Measurements from ENCODE around the gene CASKIN2.

Gene CASKIN2

GRCh38 chr17:75549246-75550138 lies 34.2 kb upstream of the CASKIN2 start:
- DNase-seq (ENCODE audit: low read depth in 2 of 3, low spot score in 2 of 3): no peak

- no peak for DNase-seq (ENCODE audit: low read depth in 2 of 3, low spot score in 2 of 3)
These were observed 33.5 kb upstream of the CASKIN2 start for GRCh38 chr17:75548813-75549212.

- DNase-seq (ENCODE audit: low read depth in 2 of 3, low spot score in 2 of 3): no peak
These were observed 31.8 kb upstream of the CASKIN2 start for GRCh38 chr17:75547091-75547490.

- DNase-seq (ENCODE audit: low read depth in 2 of 3, low spot score in 2 of 3): no peak
These were observed 30.8 kb upstream of the CASKIN2 start for GRCh38 chr17:75546181-75546580.

GRCh38 chr17:75544250-75544649 lies 28.9 kb upstream of the CASKIN2 start:
- DNase-seq (ENCODE audit: low read depth in 2 of 3, low spot score in 2 of 3): no peak

GRCh38 chr17:75542728-75543336 lies 27.5 kb upstream of the CASKIN2 start:
- DNase-seq (ENCODE audit: low read depth in 2 of 3, low spot score in 2 of 3): no peak

GRCh38 chr17:75542229-75542628 lies 26.9 kb upstream of the CASKIN2 start:
- no peak for DNase-seq (ENCODE audit: low read depth in 2 of 3, low spot score in 2 of 3)

- no peak for DNase-seq (ENCODE audit: low read depth in 2 of 3, low spot score in 2 of 3)
These were observed 25.7 kb upstream of the CASKIN2 start for GRCh38 chr17:75540923-75541503.

- DNase-seq (ENCODE audit: low read depth in 2 of 3, low spot score in 2 of 3): no peak
These were observed 24.8 kb upstream of the CASKIN2 start for GRCh38 chr17:75539967-75540729.

- no peak for DNase-seq (ENCODE audit: low read depth in 2 of 3, low spot score in 2 of 3)
These were observed 21.0 kb upstream of the CASKIN2 start for GRCh38 chr17:75536366-75536765.

- DNase-seq (ENCODE audit: low read depth in 2 of 3, low spot score in 2 of 3): no peak
These were observed 20.5 kb upstream of the CASKIN2 start for GRCh38 chr17:75535871-75536270.

- peak in 1 of 3 experiments; percentile 44 for DNase-seq (ENCODE audit: low read depth in 2 of 3, low spot score in 2 of 3)
These were observed 19.8 kb upstream of the CASKIN2 start for GRCh38 chr17:75535119-75535537.

GRCh38 chr17:75531721-75532072 lies 16.4 kb upstream of the CASKIN2 start:
- DNase-seq (ENCODE audit: low read depth in 2 of 3, low spot score in 2 of 3): no peak

- no peak for DNase-seq (ENCODE audit: low read depth in 2 of 3, low spot score in 2 of 3)
These were observed 15.7 kb upstream of the CASKIN2 start for GRCh38 chr17:75530837-75531720.

GRCh38 chr17:75526555-75527270 lies 11.4 kb upstream of the CASKIN2 start:
- DNase-seq (ENCODE audit: low read depth in 2 of 3, low spot score in 2 of 3): no peak

- DNase-seq (ENCODE audit: low read depth in 2 of 3, low spot score in 2 of 3): no peak
These were observed 10.6 kb upstream of the CASKIN2 start for GRCh38 chr17:75525806-75526554.

- peak in 2 of 3 experiments; percentile 45 to 60 for DNase-seq (ENCODE audit: low read depth in 2 of 3, low spot score in 2 of 3)
These were observed 9.9 kb upstream of the CASKIN2 start, which contains the start of gene LLGL2 for GRCh38 chr17:75524970-75525805. LLGL2 (plus strand) TSS chr17:75525697; CDS start chr17:75543427, 17,730 bp downstream.

All from activated CD8-positive, alpha-beta memory T cell treated with anti-CD3 and anti-CD28 coated beads for 48 hours (primary cell).